Right lobe of liver (tissue), 6 donors: ENCODE results near the gene KAZN. TPM values are rescaled to one million over a fixed set of nuclear protein-coding genes. Genes with fewer than 3 reads are reported as not detected.

ENCODE experiments used
- ATAC-seq, 4 donors: fragments of 200-7000 bp; cut with Tn5 transposase; one replicate each; pipeline ENCODE4 v1.9.1; 2020; ENCODE audit warnings: mild to moderate bottlenecking in 4 of 4, moderate library complexity in 4 of 4
- DNase-seq, 3 donors: peaks; one replicate each; pipeline ENCODE4 v3.0.0-alpha.2; 2020
- H3K27ac ChIP-seq, 3 donors: fragments of 200-600 bp; one replicate each; pipeline ENCODE4 v1.8.0; 2022
- H3K27me3 ChIP-seq, 2 donors: fragments of 200-600 bp; one replicate each; pipeline ENCODE4 v1.8.0; 2022
- H3K36me3 ChIP-seq, 4 donors: fragments of 200-600 bp; sonication (generic) in 1 of 4; one replicate each; pipeline versions ENCODE4 v1.5.1 to v1.8.0; 2017 to 2022; ENCODE audit warnings: control low read depth in 1 of 4
- H3K4me1 ChIP-seq, 4 donors: fragments of 200-600 bp; sonication (generic) in 1 of 4; one replicate each; pipeline versions ENCODE4 v1.5.1 to v1.8.0; 2017 to 2022; ENCODE audit warnings: control low read depth in 1 of 4
- H3K4me3 ChIP-seq, 3 donors: fragments of 200-600 bp; one replicate each; pipeline ENCODE4 v1.8.0; 2022
- H3K9me3 ChIP-seq, 4 donors: fragments of 200-600 bp; sonication (generic) in 1 of 4; one replicate each; pipeline versions ENCODE4 v1.5.1 to v1.8.0; 2017 to 2022; ENCODE audit warnings: control low read depth in 1 of 4
- POLR2A ChIP-seq: fragments of 450-650 bp; IDR thresholded peaks from one replicate; pipeline ENCODE4 v1.6.1; 2017; ENCODE audit warnings: antibody characterized with exemption, mild to moderate bottlenecking
- WGBS: methylation state at CpG from one replicate; pipeline ENCODE4 v1.1.6; 2018; ENCODE audit warnings: low coverage, low lambda C conversion rate; ENCODE audit not compliant: insufficient coverage; ENCODE audit errors: missing lambda C conversion rate; 5-methylcytosine and 5-hydroxymethylcytosine counted together
- intact Hi-C, 2 donors: fragments of 100-400 bp; cut with DNase I; formaldehyde crosslinking; loops; one replicate each; pipeline versions ENCODE4 v1.11.2 to v1.14.1; 2022
- total RNA-seq, 6 experiments: library from RNA; depleted of rRNA in 2 of 6; stranded (reverse); fragments of >200 nt in 2 of 6; fragmentation: NEBNext Ultra II Directional in 3 of 6; extraction: Animal tissue kit (Norgen Biotek cat#: 25700) in 3 of 6; gene quantifications; one replicate each; pipeline versions ENCODE4 v1.1.0 to v1.2.4, GENCODE V29; 2016 to 2023
- TF ChIP-seq, protein P1 (sequence below), 4 donors: fragments of 200-600 bp in 3 of 4; fragments of 450-650 bp in 1 of 4; IDR thresholded peaks; one replicate each; pipeline versions ENCODE4 v1.5.1 to v1.8.0; 2016 to 2022; ENCODE audit warnings: antibody characterized with exemption in 4 of 4, mild to moderate bottlenecking in 2 of 4
- donor health status: DM: no; HTN: yes; CAD: no.
- donor health status: DM: no; HTN: no; CAD: no.
- donor health status: DM: no; HTN: no; CAD: no.
- donor health status: DM: no; HTN: yes; CAD: no.
- donor health status: DM: no; HTN: yes; CAD: no.

KAZN gene
- total RNA-seq, 6 experiments from 2014 or later, result 1.5 to 7.2 (median 2.7) TPM

DNA sequence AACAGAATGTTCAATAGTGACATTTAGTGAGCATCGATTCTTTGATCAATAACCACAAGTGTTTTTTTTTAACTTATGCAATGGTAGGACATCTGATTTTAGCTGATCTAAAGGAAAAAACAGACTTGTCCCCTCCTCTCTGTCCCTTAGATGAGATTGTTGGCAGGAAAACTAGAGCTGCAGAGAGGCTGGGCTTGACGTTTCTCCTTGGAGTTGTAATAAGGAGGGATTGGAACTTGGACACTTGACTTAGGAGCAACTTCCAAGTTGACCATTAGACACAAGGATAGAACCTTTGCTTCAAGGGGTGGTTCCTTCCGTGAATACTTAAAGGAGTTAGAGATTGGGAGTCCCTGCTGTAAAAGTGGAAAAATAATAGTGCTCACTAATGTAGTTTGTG is 49.9 kb downstream of the KAZN start:
- Histone ChIP-seq H3K36me3 (no peaks in the 10 kb centered on the region), H3K4me1 (no peaks in the 10 kb centered on the region), H3K27ac (no peak overlapping the region), H3K4me3 (no peak overlapping the region), H3K9me3 (no peaks in the 10 kb centered on the region), H3K27me3 (no peaks in the 10 kb centered on the region)
- no peak for DNase-seq
- WGBS, result 47% methylated on average over 3 of the region's 3 CpGs
- ATAC-seq, result no peak
- intact Hi-C loops, result no loop called here
- TF ChIP-seq, protein P1, sequence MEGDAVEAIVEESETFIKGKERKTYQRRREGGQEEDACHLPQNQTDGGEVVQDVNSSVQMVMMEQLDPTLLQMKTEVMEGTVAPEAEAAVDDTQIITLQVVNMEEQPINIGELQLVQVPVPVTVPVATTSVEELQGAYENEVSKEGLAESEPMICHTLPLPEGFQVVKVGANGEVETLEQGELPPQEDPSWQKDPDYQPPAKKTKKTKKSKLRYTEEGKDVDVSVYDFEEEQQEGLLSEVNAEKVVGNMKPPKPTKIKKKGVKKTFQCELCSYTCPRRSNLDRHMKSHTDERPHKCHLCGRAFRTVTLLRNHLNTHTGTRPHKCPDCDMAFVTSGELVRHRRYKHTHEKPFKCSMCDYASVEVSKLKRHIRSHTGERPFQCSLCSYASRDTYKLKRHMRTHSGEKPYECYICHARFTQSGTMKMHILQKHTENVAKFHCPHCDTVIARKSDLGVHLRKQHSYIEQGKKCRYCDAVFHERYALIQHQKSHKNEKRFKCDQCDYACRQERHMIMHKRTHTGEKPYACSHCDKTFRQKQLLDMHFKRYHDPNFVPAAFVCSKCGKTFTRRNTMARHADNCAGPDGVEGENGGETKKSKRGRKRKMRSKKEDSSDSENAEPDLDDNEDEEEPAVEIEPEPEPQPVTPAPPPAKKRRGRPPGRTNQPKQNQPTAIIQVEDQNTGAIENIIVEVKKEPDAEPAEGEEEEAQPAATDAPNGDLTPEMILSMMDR (IDR thresholded peaks at IDR 0.05), result no peak
- no peak for TF ChIP-seq POLR2A

DNA sequence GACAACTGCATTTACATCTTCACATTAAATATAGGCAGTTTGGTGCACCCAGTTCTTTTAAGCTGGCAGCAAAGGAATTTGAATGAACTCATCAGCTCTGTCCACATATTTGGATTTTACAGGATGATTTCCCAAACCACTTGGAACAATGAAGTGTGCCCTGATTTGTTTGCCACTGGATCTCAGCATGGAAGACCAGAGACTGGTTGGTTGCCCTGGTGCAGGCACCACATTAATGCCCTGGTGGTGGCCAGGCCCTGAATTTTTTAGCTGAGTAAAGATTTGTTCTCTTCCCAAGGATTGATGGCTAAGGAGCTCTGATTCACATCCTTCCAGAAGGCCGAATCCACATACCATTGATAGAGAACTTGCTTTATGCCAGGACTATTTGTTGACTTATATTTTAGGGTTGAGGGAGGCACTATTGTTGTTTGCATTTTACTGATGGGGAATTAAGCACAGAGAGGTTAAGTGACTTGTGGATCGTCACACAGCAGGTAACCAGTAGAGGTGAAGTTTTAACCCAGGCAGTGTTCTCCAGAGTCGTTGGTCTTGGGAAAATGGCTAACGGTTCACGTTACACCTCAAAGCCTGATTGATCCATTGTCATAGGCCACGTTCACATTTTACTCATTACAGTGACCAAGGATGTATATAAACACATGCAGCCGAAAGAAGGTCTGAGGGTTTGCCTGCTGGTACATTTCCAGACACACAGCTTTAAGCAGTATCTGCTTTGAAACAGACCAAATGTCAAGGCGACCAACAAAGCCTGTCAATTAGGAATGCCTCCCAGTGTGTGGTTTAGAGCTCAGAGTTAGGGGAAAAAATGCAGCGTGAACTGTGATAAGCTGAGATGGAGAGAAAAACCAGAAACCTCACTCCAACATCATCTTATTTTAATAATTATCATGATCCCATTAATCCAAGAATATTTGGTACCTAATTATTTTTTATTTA is 50.7 kb downstream of the KAZN start:
- no peak for ATAC-seq
- H3K4me3 ChIP-seq, result no peak overlapping the region
- no peaks in the 10 kb centered on the region for H3K9me3 ChIP-seq
- 64% methylated on average over 9 of the region's 9 CpGs for WGBS
- no peak overlapping the region for H3K27ac ChIP-seq
- intact Hi-C loops, result no loop called here
- no peaks in the 10 kb centered on the region for H3K4me1 ChIP-seq
- TF ChIP-seq, protein P1 (IDR thresholded peaks at IDR 0.05), result no peak
- no peak for TF ChIP-seq POLR2A
- no peaks in the 10 kb centered on the region for H3K27me3 ChIP-seq
- H3K36me3 ChIP-seq, result no peaks in the 10 kb centered on the region
- DNase-seq, result no peak

GRCh38 chr1:14649976-14650375 is 51.5 kb downstream of the KAZN start:
- Histone ChIP-seq H3K4me1 (no peaks in the 10 kb centered on the region), H3K27ac (no peak overlapping the region), H3K27me3 (no peaks in the 10 kb centered on the region), H3K9me3 (no peaks in the 10 kb centered on the region), H3K36me3 (no peaks in the 10 kb centered on the region), H3K4me3 (no peak overlapping the region)
- no peak for TF ChIP-seq POLR2A
- TF ChIP-seq, protein P1 (IDR thresholded peaks at IDR 0.05), result no peak
- ATAC-seq (no peak), DNase-seq (no peak)
- intact Hi-C loops, result no loop called here
- WGBS, result 75% methylated on average over 1 of the region's 1 CpG

DNA sequence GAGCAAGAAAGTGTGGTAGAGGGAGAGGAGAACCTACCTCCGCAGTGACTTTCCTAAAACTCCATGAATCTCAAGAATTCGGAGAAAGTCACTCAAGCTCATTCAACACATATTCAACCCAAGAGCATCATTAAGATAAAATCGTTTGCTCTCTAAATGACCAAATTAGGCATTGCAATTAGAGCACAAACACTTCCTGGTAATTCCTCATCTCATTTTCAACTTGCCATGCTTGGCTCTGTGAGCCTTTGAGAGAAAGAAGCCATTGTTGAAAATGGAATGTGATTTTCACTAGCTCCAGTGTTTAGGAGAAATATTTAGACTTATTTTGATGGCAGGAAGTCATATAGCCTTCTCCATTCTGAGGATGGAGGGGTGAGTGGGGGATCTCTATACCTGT is 52.5 kb downstream of the KAZN start:
- Histone ChIP-seq H3K9me3 (no peaks in the 10 kb centered on the region), H3K4me3 (no peak overlapping the region), H3K27me3 (no peaks in the 10 kb centered on the region), H3K4me1 (no peaks in the 10 kb centered on the region), H3K27ac (no peak overlapping the region), H3K36me3 (no peaks in the 10 kb centered on the region)
- WGBS, result 57% methylated on average over 3 of the region's 3 CpGs
- TF ChIP-seq POLR2A, result no peak
- TF ChIP-seq, protein P1 (IDR thresholded peaks at IDR 0.05), result no peak
- no peak for DNase-seq
- no peak for ATAC-seq
- intact Hi-C loops, result no loop called here
